HCEC 1CT (cell line): ENCODE measurements around the gene THSD7A.

Source experiments
- DNase-seq: peaks from one replicate; pipeline ENCODE4 v3.0.0-alpha.2; 2017

The THSD7A gene, protein sequence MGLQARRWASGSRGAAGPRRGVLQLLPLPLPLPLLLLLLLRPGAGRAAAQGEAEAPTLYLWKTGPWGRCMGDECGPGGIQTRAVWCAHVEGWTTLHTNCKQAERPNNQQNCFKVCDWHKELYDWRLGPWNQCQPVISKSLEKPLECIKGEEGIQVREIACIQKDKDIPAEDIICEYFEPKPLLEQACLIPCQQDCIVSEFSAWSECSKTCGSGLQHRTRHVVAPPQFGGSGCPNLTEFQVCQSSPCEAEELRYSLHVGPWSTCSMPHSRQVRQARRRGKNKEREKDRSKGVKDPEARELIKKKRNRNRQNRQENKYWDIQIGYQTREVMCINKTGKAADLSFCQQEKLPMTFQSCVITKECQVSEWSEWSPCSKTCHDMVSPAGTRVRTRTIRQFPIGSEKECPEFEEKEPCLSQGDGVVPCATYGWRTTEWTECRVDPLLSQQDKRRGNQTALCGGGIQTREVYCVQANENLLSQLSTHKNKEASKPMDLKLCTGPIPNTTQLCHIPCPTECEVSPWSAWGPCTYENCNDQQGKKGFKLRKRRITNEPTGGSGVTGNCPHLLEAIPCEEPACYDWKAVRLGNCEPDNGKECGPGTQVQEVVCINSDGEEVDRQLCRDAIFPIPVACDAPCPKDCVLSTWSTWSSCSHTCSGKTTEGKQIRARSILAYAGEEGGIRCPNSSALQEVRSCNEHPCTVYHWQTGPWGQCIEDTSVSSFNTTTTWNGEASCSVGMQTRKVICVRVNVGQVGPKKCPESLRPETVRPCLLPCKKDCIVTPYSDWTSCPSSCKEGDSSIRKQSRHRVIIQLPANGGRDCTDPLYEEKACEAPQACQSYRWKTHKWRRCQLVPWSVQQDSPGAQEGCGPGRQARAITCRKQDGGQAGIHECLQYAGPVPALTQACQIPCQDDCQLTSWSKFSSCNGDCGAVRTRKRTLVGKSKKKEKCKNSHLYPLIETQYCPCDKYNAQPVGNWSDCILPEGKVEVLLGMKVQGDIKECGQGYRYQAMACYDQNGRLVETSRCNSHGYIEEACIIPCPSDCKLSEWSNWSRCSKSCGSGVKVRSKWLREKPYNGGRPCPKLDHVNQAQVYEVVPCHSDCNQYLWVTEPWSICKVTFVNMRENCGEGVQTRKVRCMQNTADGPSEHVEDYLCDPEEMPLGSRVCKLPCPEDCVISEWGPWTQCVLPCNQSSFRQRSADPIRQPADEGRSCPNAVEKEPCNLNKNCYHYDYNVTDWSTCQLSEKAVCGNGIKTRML (N-terminal part only)

DNA sequence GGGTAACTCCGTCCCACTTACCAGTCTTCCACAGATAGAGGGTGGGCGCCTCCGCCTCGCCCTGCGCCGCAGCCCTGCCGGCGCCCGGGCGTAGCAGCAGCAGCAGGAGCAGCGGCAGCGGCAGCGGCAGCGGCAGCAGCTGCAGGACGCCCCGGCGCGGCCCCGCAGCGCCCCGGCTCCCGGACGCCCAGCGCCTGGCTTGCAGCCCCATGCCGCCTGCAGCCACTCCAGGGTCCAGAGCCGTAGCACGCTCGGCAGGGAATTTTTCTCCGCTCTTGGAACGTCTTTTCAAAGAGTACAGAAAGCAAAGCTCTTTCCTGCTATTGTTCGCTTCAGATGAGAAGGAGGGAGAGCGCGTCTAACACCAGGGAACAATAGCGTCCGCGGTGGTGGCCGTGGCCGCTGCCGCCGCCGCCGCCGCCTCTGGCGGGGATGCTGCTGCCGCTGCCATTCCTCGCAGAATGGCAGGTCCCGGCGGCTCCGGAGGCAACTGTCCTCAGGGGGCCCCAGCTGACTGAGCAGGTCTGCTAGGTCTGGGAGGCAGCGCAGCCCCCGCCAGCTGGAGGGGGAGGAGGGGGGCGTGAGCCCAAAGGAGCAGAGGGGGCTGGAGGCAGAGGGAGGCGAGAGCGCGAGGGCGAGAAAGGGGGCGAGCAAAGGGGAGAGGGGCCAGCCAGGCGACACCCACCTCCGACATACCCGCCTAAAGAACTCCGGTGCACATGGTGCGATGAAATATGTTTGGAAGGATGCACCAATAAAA, at the start of gene THSD7A:
TSS of gene THSD7A (minus strand) at position 463 of the 760 bp plus-strand sequence. CDS start at position 211, 252 bp downstream.
- DNase-seq = peak; percentile 62

DNA sequence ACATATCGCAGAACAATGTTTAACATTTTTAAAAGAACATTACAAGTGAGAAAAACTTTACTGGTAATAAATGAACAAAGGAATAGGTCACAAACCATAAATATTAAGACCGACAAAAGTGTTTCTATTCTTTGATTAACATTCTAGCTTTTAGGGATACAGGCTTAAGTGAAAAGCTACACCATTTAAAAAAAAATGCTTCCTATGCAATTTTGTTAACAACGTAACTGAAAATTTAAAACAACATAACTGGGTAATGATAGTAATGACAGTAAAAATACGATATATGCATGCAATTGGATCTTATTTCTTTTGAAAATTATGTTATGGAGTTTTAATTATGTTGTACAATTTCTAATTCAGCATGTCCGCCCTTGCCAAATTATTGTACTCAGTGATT, 49.7 kb upstream of the THSD7A start:
- DNase-seq = no peak

DNA sequence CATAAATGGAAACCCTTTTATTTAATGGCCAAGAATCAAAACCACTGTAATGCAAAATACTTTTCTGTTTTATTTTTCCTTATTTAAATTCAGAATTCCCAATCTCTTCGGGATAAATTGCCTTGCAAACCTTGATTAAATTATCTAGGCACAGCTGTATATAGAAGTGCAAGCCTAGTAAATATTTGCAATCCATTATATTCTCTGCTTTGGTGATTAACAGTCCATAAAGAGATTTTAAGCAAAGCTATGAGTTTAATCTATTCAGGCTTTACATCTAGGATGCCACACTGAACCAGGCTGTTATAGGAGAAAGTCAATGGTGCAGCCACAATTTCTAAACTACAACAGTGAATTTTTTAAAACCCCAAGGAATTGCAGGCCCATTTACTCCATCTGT, 43.6 kb upstream of the THSD7A start:
- DNase-seq = no peak

DNA sequence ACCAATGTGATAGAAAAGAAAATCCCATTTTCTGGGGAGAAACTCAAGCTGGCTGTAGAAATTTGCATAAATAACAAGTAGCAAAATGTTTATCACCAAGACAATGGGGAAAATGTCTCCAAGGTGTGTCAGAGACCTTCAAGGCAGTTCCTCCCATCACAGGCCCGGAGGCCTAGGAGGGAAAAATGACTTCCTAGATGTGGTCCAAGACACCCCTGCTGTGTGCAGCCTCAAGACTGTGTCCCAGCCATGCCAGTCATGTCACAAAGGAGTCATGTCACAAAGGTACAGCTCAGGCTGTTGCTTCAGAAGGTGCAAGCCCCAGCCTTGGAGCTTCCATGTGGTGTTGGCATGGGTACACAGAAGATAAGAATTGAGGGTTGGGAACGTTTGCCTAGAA, 33.7 kb upstream of the THSD7A start:
- DNase-seq = no peak

DNA sequence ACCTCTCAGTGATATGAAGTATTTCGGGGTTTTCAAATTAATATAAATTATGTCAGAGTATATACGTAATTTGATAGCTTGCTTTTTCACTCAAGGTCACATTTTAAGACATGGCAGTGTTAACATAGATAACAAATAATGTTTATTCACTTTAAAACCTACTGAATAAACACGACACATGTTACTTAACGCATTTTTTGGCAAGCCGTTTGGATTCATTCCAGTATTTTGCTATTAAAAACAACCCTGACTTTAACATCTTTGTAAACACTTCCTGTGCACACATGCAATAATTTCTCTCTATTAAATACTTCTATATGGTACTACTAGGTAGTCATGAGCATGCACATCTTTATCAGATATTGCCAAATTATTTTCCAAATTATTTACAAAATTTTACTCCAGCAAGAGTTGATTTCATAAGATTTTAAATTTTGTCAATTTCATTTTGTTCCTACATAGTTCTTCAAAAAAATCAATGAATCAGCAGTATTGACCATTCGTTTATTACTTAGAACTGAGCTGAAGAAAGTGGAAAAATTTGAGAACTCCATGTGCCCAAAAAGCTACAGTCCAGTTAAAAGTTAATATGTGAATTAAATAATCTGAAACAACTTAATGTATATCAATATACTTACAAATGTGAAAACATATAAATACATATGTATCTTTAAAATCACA, 26.8 kb upstream of the THSD7A start:
- DNase-seq = no peak

DNA sequence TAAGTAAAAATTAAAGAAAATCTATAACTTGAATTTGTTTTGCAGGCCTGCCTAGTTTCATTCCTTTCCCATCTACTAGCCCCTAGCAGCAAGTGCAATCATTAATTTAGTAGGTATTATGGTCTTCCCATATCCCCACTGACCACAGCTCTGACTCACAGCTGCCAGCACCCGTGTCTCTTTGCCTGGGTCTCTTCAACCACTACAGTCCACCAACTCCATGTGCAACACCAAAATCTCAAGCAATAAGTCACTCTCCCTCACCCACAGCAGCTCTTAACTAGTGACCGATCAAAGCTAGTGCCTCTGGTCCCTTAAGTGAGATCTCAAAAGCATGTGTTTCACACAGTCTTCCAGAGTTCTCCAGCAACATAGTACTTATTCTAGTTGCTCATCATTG, 26.0 kb upstream of the THSD7A start:
- no peak for DNase-seq

DNA sequence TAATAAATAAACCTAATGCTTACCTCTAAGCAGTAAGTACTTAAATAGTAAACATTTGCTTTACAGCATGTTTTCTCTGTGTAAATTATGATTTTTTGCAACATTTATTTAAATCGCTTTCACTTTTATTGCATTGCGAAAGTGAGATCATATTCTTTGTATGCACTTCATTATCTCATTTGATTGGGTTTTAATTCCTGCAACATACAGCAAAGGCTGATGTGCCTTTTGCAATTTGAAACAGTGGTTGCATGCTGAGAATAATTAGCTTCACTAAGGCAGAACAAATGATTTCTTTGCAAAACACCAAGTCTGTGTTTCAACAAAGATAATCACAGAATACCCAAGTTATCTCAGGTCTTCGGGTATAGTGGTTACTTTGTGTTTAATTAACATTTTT, 16.3 kb upstream of the THSD7A start:
- no peak for DNase-seq

DNA sequence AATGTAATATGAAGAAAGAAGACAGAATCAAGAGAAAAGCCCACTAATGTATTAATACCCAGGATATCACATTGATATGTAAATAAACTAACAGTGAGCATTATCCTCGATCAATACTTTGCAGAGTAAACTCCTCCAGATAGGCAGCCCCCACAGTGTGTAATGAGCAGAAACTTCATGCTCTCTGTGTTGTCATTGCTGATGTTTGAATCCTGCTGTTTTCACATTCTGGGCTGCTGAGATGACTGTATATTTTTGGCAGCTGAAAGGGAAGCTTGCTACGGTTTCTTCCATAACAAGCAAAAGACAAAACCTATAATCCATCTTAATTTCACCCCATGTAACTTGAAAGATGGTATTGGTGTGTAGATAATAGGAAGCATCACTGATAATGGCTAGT, 15.3 kb upstream of the THSD7A start:
- DNase-seq = peak; percentile 10

DNA sequence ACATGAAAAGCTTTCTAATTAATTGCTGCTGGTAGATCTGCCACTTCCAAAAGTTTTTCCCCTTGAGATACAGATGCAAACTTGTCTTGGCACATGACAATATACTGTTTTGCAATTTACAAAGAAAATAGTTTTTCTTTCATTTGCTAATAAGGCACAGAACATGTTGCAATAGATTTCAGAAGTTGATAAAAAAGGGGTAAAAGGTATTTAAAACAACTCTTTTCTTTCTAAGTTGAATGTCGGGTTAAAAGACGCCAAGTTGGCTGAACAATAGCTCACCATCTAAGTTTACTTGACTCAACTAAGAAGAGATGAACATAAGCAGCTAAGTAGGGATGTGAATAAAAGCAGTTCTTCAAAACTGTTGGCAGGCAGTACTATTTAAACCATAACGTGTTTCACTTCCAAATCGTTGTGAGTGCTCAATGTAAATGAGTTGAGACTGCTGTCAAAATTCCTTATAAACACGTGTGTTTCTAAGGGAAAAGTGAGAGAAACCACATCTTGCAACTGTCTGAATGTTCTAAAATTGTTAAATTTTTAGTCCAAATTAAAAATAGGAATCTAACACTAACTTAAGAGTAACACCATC, 14.5 kb upstream of the THSD7A start:
- DNase-seq = no peak

DNA sequence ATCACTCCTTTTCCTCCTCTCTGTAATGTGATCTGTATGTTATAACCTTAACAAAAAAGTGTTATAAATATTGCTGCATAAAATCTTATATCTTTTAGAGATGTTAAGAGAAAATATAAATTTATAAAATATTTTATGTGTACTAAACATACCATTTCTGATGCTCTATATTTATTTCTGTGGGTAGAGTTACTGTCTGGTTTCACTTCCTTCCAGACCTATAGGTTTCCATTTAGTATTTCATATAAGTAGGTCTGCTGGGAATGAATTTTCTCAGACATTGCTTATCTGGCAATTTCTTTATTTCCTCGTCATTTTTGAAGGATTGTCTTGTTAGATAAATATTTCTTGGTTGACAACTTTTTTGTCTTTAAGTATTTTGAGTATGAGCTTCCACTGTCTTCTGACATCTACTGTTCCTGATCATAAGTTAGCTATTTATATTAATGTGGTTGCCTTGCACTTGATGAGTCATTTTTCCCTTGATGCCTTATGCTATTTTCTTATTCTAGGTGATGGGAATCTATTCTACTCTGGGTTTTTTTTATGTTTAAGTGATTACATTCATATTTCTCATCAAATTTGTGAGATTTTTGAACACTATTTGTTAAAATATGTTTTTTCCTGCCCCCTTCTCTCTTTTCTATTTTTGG, 11.2 kb upstream of the THSD7A start:
- peak; percentile 24 for DNase-seq

DNA sequence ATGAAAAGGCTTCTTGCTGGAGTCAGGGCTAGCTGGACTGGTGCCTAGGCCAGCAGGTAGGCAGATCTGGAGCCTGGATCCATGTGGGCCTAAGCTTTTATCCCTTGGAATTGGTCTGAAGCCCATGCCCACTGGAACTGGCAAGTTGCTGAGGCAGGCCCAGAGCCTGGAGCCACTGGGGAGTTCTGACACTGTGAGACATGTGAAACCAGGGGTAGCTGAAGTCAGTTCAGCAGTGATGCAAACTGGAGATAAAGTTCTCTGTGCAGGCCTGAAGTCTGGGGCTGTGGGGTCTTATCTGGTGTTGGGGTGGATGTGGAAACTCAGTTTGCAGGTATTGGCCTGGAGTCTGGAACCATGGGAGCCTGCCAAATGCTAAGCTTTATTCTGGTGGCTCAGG, 9.7 kb upstream of the THSD7A start:
- no peak for DNase-seq

DNA sequence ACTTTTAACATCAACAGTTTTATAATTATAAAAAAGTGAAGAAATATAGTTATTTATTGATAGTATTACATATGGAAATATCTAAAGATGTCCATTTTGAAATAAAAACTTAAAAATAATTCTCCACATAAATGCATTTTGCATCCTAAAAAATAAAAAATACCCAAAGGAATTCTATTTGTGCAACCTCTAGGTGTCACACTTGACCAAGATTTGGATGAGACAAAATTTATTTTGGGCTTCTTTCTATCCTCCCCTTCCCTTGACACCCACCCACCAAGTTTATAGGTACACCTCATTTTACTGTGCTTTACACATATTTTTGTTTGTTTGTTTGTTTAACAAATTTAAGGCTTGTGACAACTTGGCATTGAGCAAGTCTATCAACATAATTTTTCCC, 3.3 kb upstream of the THSD7A start:
- DNase-seq = no peak

DNA sequence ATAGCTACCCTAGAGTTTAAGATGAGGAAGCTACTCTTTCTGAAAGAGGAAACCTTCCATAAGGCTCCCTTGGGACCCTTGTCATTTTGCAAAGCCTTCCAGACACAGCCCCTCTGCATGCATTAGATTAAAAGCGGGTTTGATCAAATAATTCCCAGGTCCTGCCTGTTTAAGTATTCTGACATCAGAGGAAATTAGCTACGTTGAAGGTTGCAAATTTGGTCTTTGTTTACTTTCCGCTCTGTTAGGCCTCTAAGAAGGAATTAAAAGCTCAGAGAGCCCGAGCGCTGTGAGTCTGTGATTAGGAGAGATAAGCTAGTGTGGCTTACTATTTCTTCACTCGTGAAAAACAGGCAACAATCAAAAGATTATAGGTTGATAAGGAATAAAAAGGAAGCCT, 1.4 kb upstream of the THSD7A start:
- DNase-seq = no peak

DNA sequence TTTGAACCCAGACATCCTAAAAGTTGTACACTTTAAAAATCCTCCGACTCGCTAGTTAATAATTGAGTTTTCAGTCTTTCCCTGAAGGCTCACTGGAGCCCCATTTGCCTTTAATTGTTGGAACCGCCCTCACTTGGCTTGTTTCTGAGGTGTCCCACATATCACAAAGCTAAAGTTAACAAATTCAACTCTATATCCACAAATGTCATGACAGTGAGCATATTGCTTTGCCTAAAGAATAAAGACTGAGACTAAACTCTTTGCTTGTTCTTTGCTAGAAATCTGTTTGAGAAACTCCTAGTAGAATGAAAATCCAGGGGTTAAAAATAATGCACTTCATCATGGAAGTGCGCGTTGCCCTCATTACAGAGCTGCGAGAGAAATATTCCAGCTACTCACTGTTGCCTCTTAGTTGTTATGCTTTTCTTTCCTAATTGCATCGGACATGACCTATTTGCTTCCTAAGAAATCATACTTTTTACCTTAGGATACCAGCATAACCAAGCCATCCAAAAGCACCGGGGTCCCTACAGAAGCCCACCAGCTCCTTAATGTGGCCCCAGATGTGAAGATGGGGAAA, 752 bp downstream of the THSD7A start:
- DNase-seq = peak; percentile 34

DNA sequence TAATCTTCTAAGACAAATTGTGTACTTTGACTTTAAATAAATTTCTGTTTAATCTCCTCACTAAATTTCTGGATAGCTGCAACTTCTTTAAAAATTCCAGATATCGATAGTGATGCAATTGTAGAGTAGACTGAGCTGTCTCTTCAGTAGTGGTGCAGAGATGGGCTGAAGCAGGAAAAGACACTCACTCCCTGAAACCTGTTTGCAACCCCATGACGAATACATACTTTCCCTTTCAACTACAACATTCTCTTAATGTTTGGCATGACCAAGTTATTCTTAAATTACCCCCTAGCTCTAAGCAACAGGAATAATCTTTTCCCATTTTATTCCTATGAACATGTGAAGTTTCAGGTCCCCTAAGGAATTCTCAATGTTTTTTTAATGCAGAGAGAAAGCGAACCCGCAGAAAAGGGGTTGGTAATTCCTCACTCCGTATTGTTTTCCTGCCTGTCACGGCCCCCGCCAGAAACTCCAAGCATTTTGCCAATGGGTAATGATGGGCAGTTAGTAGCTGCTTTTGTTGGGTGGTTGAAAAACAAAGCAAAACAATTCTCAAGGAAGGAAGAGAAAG, 1.3 kb downstream of the THSD7A start:
- DNase-seq = peak; percentile 37

DNA sequence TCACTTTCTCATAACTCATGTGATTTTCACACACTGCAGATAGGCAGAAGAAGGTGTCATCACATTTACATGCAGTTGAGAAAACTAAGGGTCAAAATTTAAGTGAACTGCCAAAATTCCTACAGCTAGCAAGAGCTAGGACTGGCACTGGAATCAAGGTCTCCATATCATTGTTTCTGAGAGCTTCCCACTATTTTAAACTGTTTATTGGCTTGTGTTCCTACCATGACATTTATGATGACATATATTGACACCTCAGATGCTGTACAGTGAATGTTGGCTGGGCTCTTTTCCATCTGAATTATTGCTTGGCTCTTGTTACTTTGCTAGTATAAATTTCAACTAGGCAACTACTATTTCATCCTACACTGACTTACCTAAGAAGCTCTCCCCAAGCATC, 2.0 kb downstream of the THSD7A start:
- no peak for DNase-seq

DNA sequence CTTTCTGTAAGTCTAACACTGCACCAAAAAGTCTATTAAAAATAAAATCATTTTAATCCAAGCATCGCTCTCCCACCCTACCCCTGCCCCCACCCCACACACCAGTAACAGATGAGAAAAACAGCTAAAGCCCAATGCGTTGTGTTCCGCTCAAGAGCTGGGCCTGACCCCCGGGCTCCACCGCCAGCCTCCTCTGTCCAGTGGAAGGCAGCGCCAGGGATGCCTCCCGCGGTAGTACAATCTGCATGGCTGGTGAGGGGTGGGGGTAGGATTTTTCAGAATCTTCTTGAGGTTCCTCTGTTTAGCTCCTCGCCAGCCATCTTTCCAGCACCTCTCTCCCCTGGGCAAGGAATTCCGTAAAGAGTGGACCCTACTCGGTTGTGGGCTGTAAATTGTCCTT, 12.1 kb downstream of the THSD7A start:
- no peak for DNase-seq

DNA sequence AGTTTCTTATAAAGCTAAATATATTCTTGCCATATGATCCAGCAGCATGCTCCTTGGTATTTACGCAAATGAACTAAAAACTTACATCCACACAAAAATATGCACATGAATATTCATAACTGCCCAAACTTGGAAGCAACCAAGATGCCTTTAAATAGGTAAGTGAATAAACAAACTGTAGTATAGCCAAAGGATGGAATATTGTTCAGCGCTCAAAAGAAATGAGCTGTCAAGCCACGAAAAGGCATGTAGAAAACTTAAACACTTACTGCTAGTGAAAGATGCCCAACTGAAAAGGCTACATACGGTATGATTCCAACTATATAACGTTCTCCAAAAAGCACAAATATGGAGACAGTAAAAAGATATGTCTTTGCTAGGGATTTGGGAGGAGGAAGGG, 12.7 kb downstream of the THSD7A start:
- no peak for DNase-seq

DNA sequence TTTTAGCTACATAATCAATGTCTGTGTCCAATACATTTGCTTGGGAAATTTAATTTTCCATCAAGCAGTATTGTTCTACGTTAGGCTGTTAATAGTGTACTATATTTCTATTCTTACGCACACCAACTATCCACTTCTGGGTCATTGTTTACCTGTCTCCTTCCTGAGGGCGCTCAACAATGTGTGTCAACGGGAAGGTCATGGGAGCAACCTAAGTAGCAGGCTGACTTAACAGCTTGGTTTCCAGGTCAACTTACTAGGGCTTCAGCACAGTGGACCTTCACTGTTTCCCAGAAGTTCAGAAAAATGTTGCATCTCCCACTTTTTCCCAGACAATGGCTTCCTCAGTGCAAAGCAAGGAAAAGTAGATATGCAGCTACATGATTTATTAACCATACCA, 13.7 kb downstream of the THSD7A start:
- no peak for DNase-seq

DNA sequence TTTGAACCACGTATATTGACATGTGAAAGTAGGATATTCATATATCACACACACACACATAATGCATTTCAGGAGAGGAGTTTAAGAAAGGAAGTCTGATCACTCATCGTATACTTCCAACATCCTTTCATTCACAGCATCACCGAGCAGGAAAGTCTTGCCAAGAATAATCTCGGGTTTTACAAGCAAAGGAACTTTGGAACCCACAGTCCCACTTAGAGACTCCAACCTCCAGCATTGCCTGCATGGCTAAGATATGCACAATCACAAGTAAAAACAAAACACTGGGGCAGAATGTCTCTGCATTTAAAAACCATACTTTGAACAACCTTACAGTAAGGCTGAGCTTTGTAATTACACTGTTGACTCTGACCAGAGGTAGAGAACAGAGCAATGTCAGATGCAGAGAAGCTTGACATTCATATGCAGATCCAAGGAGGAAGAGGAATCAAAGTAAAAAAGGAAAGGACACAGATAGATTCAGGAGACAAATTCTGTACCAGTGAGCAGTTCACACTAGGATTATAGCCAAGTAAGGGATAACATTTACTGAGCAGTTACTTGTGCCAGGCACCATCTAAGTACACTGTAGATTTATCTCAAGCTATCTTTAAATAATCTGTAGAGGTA, 14.8 kb downstream of the THSD7A start:
- DNase-seq = no peak
